Measurements from ENCODE around the gene PROZ.

DNA sequence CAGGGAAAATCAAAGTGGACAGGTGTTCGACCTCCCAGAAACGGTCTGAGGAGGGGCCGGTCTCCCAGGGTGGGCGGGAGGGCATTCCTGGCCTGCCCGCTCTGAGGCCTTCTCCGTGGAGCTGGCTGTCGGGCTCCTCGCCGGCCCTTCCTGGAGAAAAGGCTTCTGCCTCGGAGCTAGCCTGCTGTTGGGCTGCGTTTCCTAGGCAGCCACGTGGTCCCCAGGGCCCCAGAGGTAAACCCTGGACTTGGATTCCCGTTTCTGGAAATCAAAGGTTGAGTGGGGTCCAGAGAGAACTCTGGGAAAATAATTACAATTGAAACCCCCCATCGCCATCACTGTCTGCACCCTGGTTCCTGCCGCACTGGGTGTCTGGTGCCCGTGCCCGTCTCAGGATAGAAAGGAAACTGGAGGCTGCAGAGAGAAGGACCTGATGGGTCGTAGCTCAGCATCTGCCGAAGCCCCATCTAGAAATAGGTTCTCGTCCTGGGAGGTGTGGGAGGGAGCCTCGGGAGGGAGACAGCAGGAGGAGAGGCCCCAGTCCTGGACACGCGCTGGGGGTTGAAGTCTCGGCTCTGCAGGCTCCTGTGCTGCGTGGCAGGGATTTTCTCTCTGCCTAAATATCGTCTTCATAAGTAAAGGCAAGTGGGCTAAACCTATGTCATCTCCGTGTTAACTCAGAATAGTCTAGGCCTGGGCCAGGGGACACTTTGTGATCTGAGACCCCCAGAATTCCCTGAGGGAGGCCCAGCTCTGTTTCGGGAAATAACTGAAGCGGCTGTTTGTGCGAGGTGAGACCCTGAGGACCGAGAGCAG is 7.7 kb upstream of the PROZ start:
- TF ChIP-seq, protein P1, sequence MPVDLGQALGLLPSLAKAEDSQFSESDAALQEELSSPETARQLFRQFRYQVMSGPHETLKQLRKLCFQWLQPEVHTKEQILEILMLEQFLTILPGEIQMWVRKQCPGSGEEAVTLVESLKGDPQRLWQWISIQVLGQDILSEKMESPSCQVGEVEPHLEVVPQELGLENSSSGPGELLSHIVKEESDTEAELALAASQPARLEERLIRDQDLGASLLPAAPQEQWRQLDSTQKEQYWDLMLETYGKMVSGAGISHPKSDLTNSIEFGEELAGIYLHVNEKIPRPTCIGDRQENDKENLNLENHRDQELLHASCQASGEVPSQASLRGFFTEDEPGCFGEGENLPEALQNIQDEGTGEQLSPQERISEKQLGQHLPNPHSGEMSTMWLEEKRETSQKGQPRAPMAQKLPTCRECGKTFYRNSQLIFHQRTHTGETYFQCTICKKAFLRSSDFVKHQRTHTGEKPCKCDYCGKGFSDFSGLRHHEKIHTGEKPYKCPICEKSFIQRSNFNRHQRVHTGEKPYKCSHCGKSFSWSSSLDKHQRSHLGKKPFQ (CRISPR knock-in tag; IDR thresholded peaks at IDR 0.05; ENCODE audit: insufficient replicate concordance) = no peak
- TF ChIP-seq, protein P2, sequence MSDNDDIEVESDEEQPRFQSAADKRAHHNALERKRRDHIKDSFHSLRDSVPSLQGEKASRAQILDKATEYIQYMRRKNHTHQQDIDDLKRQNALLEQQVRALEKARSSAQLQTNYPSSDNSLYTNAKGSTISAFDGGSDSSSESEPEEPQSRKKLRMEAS (IDR thresholded peaks at IDR 0.05) = no peak
- TF ChIP-seq, protein P3, sequence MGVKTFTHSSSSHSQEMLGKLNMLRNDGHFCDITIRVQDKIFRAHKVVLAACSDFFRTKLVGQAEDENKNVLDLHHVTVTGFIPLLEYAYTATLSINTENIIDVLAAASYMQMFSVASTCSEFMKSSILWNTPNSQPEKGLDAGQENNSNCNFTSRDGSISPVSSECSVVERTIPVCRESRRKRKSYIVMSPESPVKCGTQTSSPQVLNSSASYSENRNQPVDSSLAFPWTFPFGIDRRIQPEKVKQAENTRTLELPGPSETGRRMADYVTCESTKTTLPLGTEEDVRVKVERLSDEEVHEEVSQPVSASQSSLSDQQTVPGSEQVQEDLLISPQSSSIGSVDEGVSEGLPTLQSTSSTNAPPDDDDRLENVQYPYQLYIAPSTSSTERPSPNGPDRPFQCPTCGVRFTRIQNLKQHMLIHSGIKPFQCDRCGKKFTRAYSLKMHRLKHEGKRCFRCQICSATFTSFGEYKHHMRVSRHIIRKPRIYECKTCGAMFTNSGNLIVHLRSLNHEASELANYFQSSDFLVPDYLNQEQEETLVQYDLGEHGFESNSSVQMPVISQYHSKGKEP (CRISPR knock-in tag; IDR thresholded peaks at IDR 0.05) = no peak

All from HepG2 (cell line).